OCI-LY3 (cell line): ENCODE data around the gene MMP17.

Experiments
- H2AFZ ChIP-seq: fragments of 200-600, 300-600 bp; shearing (Covaris generic); 2 replicates; pipeline ENCODE4 v1.6.0; 2014; ENCODE audit warnings: antibody characterized with exemption, low read depth, low read length
- H3K27ac ChIP-seq: fragments of 200-600, 300-600 bp; sonication (generic); 2 replicates; pipeline ENCODE4 v1.5.1; 2014; ENCODE audit warnings: mild to moderate bottlenecking, low read length, moderate library complexity, mixed read lengths
- H3K27me3 ChIP-seq: fragments of 200-600, 300-600 bp; sonication (generic); 2 replicates; pipeline ENCODE4 v1.6.1; 2014; ENCODE audit warnings: low read depth, low read length, mixed read lengths
- H3K36me3 ChIP-seq: fragments of 200-600, 300-600 bp; sonication (generic); replicated peaks from 2 replicates; pipeline ENCODE3; 2014; ENCODE audit warnings: low read depth, low read length, mixed read lengths
- H3K4me1 ChIP-seq: fragments of 300-600, 200-600 bp; sonication (generic); 2 replicates; pipeline ENCODE4 v1.6.1; 2014; ENCODE audit warnings: low read length, mixed read lengths
- H3K4me2 ChIP-seq: fragments of 200-600, 300-600 bp; sonication (generic); 2 replicates; pipeline ENCODE4 v1.6.1; 2014; ENCODE audit warnings: low read length, mixed read lengths
- H3K4me3 ChIP-seq: fragments of 300-600, 200-600 bp; sonication (generic); 2 replicates; pipeline ENCODE4 v1.5.1; 2014; ENCODE audit warnings: antibody characterized with exemption, mild to moderate bottlenecking, low read length, moderate library complexity
- H3K79me2 ChIP-seq: fragments of 300-600, 200-600 bp; shearing (Covaris generic); 2 replicates; pipeline ENCODE4 v1.6.1; 2014; ENCODE audit warnings: mild to moderate bottlenecking, low read length, mixed read lengths
- H3K9ac ChIP-seq: fragments of 300-600, 200-600 bp; shearing (Covaris generic); 2 replicates; pipeline ENCODE4 v1.6.0; 2014; ENCODE audit warnings: mild to moderate bottlenecking, low read length, moderate library complexity
- H3K9me3 ChIP-seq: fragments of 200-600, 300-600 bp; shearing (Covaris generic); 2 replicates; pipeline ENCODE4 v1.6.1; 2014; ENCODE audit warnings: low read length, mixed read lengths; ENCODE audit not compliant: insufficient read depth
- H4K20me1 ChIP-seq: fragments of 200-600, 300-600 bp; sonication (generic); 2 replicates; pipeline ENCODE4 v1.6.1; 2016; ENCODE audit warnings: low read length, mixed read lengths; ENCODE audit not compliant: insufficient read depth
- EZH2phosphoT487 ChIP-seq: fragments of 200-600 bp; shearing (Covaris generic); IDR thresholded peaks from 2 replicates; pipeline ENCODE4 v1.6.1; 2018; ENCODE audit warnings: antibody characterized with exemption, mixed run types, low read depth
- TF ChIP-seq, protein P1 (sequence below): fragments of 200-600, 300-600 bp; sonication (generic); IDR thresholded peaks from 2 replicates; pipeline ENCODE4 v1.5.1; 2014; ENCODE audit warnings: antibody characterized with exemption, low read length, low read depth

The MMP17 gene

GRCh38 chr12:131824450-131824849 is 3.7 kb upstream of the MMP17 start:
- H3K4me1 ChIP-seq, result peaks cover 4% of the 10 kb centered on the region
- H2AFZ ChIP-seq, result no peak overlapping the region
- no peaks in the 10 kb centered on the region for H4K20me1 ChIP-seq
- no peak overlapping the region for H3K27ac ChIP-seq
- H3K4me2 ChIP-seq, result no peak overlapping the region
- H3K27me3 ChIP-seq, result peaks cover 1% of the 10 kb centered on the region; the same call in 1 of the 2 replicates
- H3K9ac ChIP-seq, result no peak overlapping the region
- H3K9me3 ChIP-seq, result no peaks in the 10 kb centered on the region
- H3K79me2 ChIP-seq, result no peaks in the 10 kb centered on the region
- TF ChIP-seq EZH2phosphoT487, result no peak
- TF ChIP-seq, protein P1, sequence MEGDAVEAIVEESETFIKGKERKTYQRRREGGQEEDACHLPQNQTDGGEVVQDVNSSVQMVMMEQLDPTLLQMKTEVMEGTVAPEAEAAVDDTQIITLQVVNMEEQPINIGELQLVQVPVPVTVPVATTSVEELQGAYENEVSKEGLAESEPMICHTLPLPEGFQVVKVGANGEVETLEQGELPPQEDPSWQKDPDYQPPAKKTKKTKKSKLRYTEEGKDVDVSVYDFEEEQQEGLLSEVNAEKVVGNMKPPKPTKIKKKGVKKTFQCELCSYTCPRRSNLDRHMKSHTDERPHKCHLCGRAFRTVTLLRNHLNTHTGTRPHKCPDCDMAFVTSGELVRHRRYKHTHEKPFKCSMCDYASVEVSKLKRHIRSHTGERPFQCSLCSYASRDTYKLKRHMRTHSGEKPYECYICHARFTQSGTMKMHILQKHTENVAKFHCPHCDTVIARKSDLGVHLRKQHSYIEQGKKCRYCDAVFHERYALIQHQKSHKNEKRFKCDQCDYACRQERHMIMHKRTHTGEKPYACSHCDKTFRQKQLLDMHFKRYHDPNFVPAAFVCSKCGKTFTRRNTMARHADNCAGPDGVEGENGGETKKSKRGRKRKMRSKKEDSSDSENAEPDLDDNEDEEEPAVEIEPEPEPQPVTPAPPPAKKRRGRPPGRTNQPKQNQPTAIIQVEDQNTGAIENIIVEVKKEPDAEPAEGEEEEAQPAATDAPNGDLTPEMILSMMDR, result no peak
- H3K4me3 ChIP-seq, result no peak overlapping the region
- no peaks in the 10 kb centered on the region for H3K36me3 ChIP-seq

- no peak overlapping the region for H3K4me2 ChIP-seq
- H3K9ac ChIP-seq, result no peak overlapping the region
- no peaks in the 10 kb centered on the region for H4K20me1 ChIP-seq
- H3K27me3 ChIP-seq, result peaks cover 7% of the 10 kb centered on the region; the same call in 1 of the 2 replicates
- H3K9me3 ChIP-seq, result no peaks in the 10 kb centered on the region
- H3K79me2 ChIP-seq, result no peaks in the 10 kb centered on the region
- H3K4me1 ChIP-seq, result peaks cover 4% of the 10 kb centered on the region
- no peak overlapping the region for H3K4me3 ChIP-seq
- no peaks in the 10 kb centered on the region for H3K36me3 ChIP-seq
- TF ChIP-seq, protein P1, result no peak
- no peak for TF ChIP-seq EZH2phosphoT487
- H2AFZ ChIP-seq, result no peak overlapping the region
- H3K27ac ChIP-seq, result no peak overlapping the region
These were observed 2.9 kb upstream of the MMP17 start for GRCh38 chr12:131825146-131825892.

DNA sequence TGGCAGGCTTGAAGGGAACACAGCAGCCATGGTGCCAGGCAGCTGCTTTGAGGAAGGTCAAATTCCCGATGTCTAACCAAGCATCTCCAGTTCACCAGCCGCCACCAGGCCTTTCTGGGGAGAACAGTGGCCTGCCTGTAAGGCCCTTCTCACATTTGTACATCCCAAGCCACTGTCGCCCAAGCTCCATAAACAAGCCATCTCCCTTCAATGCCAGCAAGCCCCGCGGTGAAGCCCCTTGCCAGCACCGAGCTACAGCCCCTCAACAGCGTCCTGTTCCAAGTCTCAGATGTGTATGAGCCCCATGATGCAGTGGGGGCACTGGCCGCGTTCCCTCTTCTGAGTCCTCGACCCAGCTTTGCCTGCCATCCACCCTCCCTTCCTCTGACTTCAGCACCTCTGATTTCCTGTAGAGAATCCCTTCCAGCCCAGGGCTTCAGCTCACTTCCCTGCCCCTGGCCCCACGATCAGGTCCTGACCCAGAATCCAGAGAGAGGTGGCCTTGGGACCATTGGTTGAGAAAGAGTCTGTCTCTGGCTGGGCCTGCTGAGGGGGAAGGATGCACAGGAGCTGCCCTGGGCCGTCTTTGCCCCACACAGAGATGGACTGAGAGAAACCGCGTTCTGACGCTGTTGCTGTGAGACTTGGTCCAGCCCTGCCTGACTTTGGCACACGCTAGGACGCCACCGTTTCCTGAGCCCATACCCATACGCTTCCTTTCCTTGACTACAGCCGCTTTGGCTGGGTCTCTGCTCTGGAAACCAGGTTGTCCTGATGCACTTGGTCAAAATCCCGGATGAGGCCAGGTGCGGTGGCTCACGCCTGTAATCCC is 1.9 kb upstream of the MMP17 start:
- no peak overlapping the region for H3K27ac ChIP-seq
- H3K27me3 ChIP-seq, result peaks cover 15% of the 10 kb centered on the region
- no peak for TF ChIP-seq EZH2phosphoT487
- TF ChIP-seq, protein P1, result no peak
- H3K4me3 ChIP-seq, result no peak overlapping the region
- peaks cover 2% of the 10 kb centered on the region for H3K4me1 ChIP-seq
- no peaks in the 10 kb centered on the region for H3K9me3 ChIP-seq
- no peak overlapping the region for H2AFZ ChIP-seq
- no peak overlapping the region for H3K9ac ChIP-seq
- no peaks in the 10 kb centered on the region for H3K79me2 ChIP-seq
- H3K4me2 ChIP-seq, result no peak overlapping the region
- H4K20me1 ChIP-seq, result no peaks in the 10 kb centered on the region
- no peaks in the 10 kb centered on the region for H3K36me3 ChIP-seq

DNA sequence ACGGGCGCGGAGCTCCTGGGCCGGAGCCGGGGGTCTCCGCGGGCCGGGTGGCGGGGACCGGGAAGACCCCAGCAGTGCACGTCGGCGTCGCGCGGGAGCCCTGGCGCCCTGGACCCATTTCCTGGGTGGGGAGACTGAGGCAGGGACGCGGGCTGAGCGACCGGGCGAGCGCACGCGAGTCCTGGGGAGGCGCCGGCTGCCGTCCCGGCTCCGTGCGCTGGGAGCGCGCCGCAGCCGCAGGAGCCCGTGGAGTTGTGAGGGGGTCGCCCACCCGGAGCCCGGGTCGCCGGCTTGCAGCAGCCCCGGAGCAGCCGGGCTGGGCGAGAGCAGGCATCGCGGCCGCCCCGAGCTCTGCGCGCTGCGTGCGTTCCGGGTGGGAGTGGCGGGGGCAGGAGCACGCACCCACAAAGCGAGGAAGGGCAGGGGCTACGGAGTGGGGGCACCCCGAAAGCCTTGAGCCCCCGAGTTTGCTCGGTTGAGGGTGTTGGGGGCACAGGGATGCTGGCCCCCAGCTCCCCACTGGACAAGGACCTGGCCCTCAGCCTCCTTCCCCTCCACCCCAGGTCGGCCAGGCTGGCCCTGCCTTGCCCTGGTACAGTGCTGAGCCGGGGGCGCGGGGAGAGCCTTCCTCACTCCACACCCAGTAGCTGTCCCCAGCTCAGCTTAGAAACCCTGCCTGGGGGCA is 620 bp downstream of the MMP17 start:
- Histone ChIP-seq H3K9ac (no peak overlapping the region), H3K79me2 (no peaks in the 10 kb centered on the region), H3K36me3 (no peaks in the 10 kb centered on the region), H4K20me1 (no peaks in the 10 kb centered on the region), H3K4me3 (no peak overlapping the region), H3K4me1 (no peaks in the 10 kb centered on the region; the same call in 1 of the 2 replicates), H3K4me2 (no peak overlapping the region), H2AFZ (no peak overlapping the region), H3K27me3 (peaks cover 15% of the 10 kb centered on the region), H3K27ac (no peak overlapping the region), H3K9me3 (no peaks in the 10 kb centered on the region)
- no peak for TF ChIP-seq EZH2phosphoT487
- TF ChIP-seq, protein P1, result no peak
